ENCODE measurements around the gene ZHX3.

ZHX3 gene

DNA sequence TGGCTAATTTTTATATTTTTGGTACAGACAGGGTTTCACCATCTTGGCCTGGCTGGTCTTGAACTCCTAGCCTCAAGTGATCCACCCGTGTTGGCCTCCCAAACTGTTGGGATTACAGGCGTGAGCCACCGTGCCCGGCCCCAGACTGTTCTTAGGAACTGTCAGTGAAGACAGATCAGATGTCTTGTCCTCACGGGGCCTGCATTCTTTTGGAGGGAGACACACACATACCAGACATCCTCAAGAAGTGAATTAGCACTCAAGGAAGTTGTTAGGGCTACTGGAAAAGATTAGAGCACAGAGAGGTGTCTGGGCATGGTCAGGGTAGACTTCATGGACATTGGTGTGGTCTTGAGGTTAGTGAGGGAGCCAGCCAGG is 12.8 kb upstream of the ZHX3 start:
- DNase-seq (ENCODE audit: low read depth) = peak; percentile 25
- TF ChIP-seq, protein P1, sequence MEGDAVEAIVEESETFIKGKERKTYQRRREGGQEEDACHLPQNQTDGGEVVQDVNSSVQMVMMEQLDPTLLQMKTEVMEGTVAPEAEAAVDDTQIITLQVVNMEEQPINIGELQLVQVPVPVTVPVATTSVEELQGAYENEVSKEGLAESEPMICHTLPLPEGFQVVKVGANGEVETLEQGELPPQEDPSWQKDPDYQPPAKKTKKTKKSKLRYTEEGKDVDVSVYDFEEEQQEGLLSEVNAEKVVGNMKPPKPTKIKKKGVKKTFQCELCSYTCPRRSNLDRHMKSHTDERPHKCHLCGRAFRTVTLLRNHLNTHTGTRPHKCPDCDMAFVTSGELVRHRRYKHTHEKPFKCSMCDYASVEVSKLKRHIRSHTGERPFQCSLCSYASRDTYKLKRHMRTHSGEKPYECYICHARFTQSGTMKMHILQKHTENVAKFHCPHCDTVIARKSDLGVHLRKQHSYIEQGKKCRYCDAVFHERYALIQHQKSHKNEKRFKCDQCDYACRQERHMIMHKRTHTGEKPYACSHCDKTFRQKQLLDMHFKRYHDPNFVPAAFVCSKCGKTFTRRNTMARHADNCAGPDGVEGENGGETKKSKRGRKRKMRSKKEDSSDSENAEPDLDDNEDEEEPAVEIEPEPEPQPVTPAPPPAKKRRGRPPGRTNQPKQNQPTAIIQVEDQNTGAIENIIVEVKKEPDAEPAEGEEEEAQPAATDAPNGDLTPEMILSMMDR (IDR thresholded peaks at IDR 0.05; ENCODE audit: insufficient read depth, low read depth, low read length, missing control alignments) = no peak
- H3K4me3 ChIP-seq (ENCODE audit: low read length) = no peak overlapping the region

DNA sequence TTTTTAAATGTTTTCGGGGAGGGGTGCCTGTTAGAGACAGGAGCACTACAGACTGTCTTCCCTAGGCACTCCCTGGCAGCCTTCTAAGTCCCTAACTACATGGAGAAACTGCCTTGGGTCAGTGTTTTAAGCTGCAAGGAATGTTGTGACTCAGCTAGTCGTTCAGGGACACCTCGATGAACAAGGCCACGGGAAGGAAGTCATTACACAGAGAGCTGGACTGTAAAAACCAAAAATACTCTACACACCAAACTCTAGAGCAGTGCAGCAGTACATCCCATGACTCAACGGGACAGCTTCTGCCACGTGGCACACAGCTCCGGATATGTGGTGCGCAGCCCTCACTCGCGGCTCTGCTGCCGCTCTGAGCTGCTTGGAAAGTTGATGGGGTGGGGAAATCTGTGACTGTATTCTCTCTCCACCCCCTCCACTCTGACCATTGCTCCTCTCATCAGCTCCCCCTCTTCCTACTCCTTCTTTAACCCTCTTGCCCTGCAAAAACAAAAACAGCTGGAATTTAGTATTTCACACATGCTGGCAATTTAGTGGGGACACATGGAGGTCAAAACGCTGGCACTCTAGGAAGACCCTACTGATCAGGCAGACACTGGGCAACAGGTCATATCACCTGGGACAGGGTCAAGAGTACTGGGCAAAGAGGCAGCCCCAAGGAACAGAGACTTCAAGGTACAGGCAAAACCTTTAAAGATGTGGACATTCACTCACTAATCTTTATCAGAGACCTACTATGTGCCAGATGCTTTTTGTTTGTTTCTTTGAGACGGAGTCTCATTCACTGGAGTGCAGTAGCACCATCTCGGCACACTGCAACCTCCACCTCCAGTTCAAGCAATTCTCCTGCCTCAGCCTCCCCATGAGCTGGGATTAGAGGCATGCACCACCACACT is 12.2 kb upstream of the ZHX3 start:
- TF ChIP-seq, protein P1 (IDR thresholded peaks at IDR 0.05; ENCODE audit: insufficient read depth, low read depth, low read length, missing control alignments) = no peak
- H3K4me3 ChIP-seq (ENCODE audit: low read length) = no peak overlapping the region
- DNase-seq (ENCODE audit: low read depth) = peak; percentile 95

DNA sequence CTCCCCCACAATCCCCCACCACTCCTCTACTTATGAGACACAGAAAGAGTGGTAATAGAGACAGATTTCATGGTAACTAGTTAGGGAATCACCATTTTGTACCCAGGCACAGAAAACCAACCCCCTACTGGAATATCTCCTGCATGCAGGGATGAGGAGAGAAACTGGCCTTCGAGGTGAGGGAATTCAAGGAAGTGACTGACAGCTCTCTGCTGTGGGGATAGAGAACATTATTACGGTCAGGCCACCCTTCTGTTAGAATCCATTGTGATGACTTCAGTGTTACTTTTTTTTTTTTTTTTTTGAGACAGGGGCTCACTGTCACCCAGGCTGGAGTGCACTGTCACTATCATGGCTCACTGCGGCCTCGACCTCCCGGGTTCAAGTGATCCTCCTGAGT is 9.6 kb upstream of the ZHX3 start:
- H3K4me3 ChIP-seq (ENCODE audit: low read length) = no peak overlapping the region
- DNase-seq (ENCODE audit: low read depth) = no peak
- TF ChIP-seq, protein P1 (IDR thresholded peaks at IDR 0.05; ENCODE audit: insufficient read depth, low read depth, low read length, missing control alignments) = no peak

DNA sequence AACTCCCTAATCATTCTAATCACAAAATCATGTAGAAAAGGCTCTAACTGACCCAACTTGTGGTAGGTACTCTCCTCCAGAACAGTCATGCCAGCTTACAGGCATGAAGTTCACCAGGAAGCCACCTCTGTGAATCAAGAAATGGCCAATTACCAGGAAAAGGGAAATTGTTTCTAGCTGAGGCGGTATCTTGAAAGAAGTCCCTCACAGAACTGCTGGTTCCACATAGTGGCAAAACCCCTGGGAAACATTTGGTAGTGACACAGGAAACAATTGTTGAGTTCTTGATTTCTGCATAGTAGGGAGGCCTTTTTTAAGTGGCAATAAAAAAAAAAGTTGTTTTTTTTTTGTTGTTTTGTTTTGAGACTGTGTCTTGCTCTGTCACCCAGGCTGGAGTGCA is 3.4 kb upstream of the ZHX3 start:
- TF ChIP-seq, protein P1 (IDR thresholded peaks at IDR 0.05; ENCODE audit: insufficient read depth, low read depth, low read length, missing control alignments) = no peak
- no peak for DNase-seq (ENCODE audit: low read depth)
- H3K4me3 ChIP-seq (ENCODE audit: low read length) = no peak overlapping the region

DNA sequence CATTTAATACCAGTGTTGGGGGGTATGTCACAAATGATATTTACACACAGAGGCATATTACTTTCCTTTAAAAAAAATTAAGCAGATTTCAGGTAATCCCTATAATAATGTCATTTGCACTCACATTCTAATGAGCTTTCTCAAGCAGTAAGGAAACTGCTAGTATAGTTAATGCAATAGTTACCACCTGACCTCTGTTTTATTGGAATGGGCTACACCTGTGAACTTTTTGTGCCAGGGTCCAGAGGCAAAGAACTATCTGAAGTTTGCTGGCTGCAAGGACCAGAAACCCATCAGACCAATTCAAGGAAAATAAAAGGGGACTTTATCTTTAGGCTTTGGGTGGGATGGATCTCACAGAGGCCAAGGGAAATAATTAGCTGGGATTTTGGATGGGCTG is 2.9 kb upstream of the ZHX3 start:
- TF ChIP-seq, protein P1 (IDR thresholded peaks at IDR 0.05; ENCODE audit: insufficient read depth, low read depth, low read length, missing control alignments) = no peak
- no peak overlapping the region for H3K4me3 ChIP-seq (ENCODE audit: low read length)
- DNase-seq (ENCODE audit: low read depth) = no peak

DNA sequence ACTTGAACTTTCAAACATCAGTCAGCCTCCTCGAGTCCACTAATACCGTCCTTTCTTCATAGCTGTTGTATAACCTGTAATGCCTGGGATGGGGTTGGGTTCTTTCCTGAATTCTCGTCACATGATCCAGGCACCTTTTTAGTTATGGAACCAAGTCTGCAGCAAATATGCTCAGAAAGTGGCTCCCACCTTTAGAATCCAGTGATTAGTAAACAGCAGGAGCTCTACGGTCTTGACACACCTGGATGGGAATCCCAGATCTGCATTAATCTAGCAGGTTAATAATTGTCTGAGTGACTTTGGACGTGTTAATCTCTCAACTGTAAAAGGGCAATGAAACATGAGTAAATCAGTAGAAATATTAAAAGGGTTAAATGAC is 729 bp upstream of the ZHX3 start:
- TF ChIP-seq, protein P1 (IDR thresholded peaks at IDR 0.05; ENCODE audit: insufficient read depth, low read depth, low read length, missing control alignments) = no peak
- peak; percentile 29 for DNase-seq (ENCODE audit: low read depth)
- peak overlapping the region; percentile 66 for H3K4me3 ChIP-seq (ENCODE audit: low read length)

Measured in epithelial cell of esophagus (primary cell).